Measurements from ENCODE around the gene TBP. TPM values are rescaled to one million over a fixed set of nuclear protein-coding genes. Genes with fewer than 3 reads are reported as not detected.
A peak's percentile ranks its signal among the peaks of the same experiment; 100 is the strongest.

TBP gene
- total RNA-seq, 1 experiment from 2014 or later, result 20.6 TPM

DNA sequence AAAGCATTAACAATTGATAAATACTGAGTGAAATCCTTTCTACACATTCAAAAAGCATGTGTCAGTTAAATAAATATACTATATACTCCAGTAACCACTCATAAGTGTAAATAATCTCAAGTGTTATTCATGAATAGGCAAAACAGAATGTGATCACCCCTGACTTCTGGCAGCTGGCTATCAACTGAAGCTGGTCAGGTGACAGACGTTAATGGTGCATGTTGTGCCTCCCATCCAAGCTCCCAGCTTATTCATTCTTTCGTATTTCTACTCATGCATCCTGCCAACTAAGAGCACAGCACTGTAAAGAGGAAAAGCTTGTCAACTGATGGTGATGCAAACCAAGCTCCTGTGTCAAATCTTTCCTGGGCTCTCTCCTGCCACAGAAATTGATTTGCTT is 8.8 kb upstream of the TBP start:
- CTCF ChIA-PET, result no interaction called here
- POLR2A ChIA-PET, result no interaction called here
- DNase-seq (ENCODE audit: low spot score) (no peak), ATAC-seq (no peak)
- no peak overlapping the region for H3K4me3 Mint-ChIP-seq
- TF ChIP-seq ZNF263 (CRISPR knock-in tag; IDR thresholded peaks at IDR 0.05; ENCODE audit: low read depth) (no peak), EMX1 (CRISPR knock-in tag; IDR thresholded peaks at IDR 0.05) (no peak), TCF7 (CRISPR knock-in tag; IDR thresholded peaks at IDR 0.05; ENCODE audit: low read depth) (no peak), ZBTB21 (CRISPR knock-in tag; IDR thresholded peaks at IDR 0.05; ENCODE audit: borderline replicate concordance) (no peak), FOXK1 (CRISPR knock-in tag; IDR thresholded peaks at IDR 0.05) (no peak), GABPB1 (CRISPR knock-in tag; IDR thresholded peaks at IDR 0.05) (no peak), NFATC4 (CRISPR knock-in tag; IDR thresholded peaks at IDR 0.05) (no peak), MAX (CRISPR knock-in tag; IDR thresholded peaks at IDR 0.05) (no peak)
- TF ChIP-seq, protein P1, sequence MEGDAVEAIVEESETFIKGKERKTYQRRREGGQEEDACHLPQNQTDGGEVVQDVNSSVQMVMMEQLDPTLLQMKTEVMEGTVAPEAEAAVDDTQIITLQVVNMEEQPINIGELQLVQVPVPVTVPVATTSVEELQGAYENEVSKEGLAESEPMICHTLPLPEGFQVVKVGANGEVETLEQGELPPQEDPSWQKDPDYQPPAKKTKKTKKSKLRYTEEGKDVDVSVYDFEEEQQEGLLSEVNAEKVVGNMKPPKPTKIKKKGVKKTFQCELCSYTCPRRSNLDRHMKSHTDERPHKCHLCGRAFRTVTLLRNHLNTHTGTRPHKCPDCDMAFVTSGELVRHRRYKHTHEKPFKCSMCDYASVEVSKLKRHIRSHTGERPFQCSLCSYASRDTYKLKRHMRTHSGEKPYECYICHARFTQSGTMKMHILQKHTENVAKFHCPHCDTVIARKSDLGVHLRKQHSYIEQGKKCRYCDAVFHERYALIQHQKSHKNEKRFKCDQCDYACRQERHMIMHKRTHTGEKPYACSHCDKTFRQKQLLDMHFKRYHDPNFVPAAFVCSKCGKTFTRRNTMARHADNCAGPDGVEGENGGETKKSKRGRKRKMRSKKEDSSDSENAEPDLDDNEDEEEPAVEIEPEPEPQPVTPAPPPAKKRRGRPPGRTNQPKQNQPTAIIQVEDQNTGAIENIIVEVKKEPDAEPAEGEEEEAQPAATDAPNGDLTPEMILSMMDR (IDR thresholded peaks at IDR 0.05), result no peak
- no peaks in the 10 kb centered on the region for H3K27me3 Mint-ChIP-seq (ENCODE audit: low read depth)
- H3K36me3 Mint-ChIP-seq, result peaks cover 81% of the 10 kb centered on the region
- H3K9me3 Mint-ChIP-seq, result no peaks in the 10 kb centered on the region
- H3K4me1 Mint-ChIP-seq, result peaks cover 5% of the 10 kb centered on the region
- H3K27ac Mint-ChIP-seq, result no peak overlapping the region

GRCh38 chr6:170552765-170553533 is 1.2 kb upstream of the TBP start, which contains the start of gene PSMB1:
TSS of gene PSMB1 (minus strand) at chr6:170553307. CDS start at chr6:170553242, 65 bp downstream.
- no peaks in the 10 kb centered on the region for H3K27me3 Mint-ChIP-seq (ENCODE audit: low read depth)
- H3K9me3 Mint-ChIP-seq, result no peaks in the 10 kb centered on the region
- CTCF ChIA-PET, result interaction anchor here (1.3 kb wide), 1 partner anchor 23 kb away, joined by 3 read pairs; no protein-coding TSS in a partner anchor
- POLR2A ChIA-PET, result no interaction called here
- H3K27ac Mint-ChIP-seq, result no peak within 1 kb of the TSS
- peaks cover 24% of the 10 kb centered on the region for H3K36me3 Mint-ChIP-seq
- peak; percentile 93 for DNase-seq (ENCODE audit: low spot score)
- ATAC-seq, result peak; percentile 69
- no peak within 1 kb of the TSS for H3K4me3 Mint-ChIP-seq
- peaks cover 13% of the 10 kb centered on the region for H3K4me1 Mint-ChIP-seq
- peak; percentile 76; the same call in 1 of the 2 replicates for TF ChIP-seq FOXP4 (CRISPR knock-in tag; IDR thresholded peaks at IDR 0.05)
- TF ChIP-seq, protein P2, sequence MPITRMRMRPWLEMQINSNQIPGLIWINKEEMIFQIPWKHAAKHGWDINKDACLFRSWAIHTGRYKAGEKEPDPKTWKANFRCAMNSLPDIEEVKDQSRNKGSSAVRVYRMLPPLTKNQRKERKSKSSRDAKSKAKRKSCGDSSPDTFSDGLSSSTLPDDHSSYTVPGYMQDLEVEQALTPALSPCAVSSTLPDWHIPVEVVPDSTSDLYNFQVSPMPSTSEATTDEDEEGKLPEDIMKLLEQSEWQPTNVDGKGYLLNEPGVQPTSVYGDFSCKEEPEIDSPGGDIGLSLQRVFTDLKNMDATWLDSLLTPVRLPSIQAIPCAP (CRISPR knock-in tag; IDR thresholded peaks at IDR 0.05), result peak; percentile 55; the same call in 1 of the 2 replicates
- TF ChIP-seq MAX (CRISPR knock-in tag; IDR thresholded peaks at IDR 0.05), result peak; percentile 17; the same call in 1 of the 2 replicates
- TF ChIP-seq CREB1 (CRISPR knock-in tag; IDR thresholded peaks at IDR 0.05), result 0 out of 2 replicates have a peak, but pooled peaks have one; percentile 34
- peak; percentile 92; the same call in 1 of the 2 replicates for TF ChIP-seq CREM (CRISPR knock-in tag; IDR thresholded peaks at IDR 0.05)
- TF ChIP-seq, protein P3, sequence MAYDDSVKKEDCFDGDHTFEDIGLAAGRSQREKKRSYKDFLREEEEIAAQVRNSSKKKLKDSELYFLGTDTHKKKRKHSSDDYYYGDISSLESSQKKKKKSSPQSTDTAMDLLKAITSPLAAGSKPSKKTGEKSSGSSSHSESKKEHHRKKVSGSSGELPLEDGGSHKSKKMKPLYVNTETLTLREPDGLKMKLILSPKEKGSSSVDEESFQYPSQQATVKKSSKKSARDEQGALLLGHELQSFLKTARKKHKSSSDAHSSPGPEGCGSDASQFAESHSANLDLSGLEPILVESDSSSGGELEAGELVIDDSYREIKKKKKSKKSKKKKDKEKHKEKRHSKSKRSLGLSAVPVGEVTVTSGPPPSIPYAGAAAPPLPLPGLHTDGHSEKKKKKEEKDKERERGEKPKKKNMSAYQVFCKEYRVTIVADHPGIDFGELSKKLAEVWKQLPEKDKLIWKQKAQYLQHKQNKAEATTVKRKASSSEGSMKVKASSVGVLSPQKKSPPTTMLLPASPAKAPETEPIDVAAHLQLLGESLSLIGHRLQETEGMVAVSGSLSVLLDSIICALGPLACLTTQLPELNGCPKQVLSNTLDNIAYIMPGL (CRISPR knock-in tag; IDR thresholded peaks at IDR 0.05), result no peak
- peak; percentile 88 for TF ChIP-seq GABPB1 (CRISPR knock-in tag; IDR thresholded peaks at IDR 0.05)
- TF ChIP-seq, protein P4, sequence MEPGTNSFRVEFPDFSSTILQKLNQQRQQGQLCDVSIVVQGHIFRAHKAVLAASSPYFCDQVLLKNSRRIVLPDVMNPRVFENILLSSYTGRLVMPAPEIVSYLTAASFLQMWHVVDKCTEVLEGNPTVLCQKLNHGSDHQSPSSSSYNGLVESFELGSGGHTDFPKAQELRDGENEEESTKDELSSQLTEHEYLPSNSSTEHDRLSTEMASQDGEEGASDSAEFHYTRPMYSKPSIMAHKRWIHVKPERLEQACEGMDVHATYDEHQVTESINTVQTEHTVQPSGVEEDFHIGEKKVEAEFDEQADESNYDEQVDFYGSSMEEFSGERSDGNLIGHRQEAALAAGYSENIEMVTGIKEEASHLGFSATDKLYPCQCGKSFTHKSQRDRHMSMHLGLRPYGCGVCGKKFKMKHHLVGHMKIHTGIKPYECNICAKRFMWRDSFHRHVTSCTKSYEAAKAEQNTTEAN (CRISPR knock-in tag; IDR thresholded peaks at IDR 0.05), result 0 out of 2 replicates have a peak, but pooled peaks have one; percentile 57
- TF ChIP-seq ZBTB21 (CRISPR knock-in tag; IDR thresholded peaks at IDR 0.05; ENCODE audit: borderline replicate concordance), result no peak
- 0 out of 2 replicates have a peak, but pooled peaks have one; percentile 62 for TF ChIP-seq ETV6 (CRISPR knock-in tag; IDR thresholded peaks at IDR 0.05)
- TF ChIP-seq, protein P5, sequence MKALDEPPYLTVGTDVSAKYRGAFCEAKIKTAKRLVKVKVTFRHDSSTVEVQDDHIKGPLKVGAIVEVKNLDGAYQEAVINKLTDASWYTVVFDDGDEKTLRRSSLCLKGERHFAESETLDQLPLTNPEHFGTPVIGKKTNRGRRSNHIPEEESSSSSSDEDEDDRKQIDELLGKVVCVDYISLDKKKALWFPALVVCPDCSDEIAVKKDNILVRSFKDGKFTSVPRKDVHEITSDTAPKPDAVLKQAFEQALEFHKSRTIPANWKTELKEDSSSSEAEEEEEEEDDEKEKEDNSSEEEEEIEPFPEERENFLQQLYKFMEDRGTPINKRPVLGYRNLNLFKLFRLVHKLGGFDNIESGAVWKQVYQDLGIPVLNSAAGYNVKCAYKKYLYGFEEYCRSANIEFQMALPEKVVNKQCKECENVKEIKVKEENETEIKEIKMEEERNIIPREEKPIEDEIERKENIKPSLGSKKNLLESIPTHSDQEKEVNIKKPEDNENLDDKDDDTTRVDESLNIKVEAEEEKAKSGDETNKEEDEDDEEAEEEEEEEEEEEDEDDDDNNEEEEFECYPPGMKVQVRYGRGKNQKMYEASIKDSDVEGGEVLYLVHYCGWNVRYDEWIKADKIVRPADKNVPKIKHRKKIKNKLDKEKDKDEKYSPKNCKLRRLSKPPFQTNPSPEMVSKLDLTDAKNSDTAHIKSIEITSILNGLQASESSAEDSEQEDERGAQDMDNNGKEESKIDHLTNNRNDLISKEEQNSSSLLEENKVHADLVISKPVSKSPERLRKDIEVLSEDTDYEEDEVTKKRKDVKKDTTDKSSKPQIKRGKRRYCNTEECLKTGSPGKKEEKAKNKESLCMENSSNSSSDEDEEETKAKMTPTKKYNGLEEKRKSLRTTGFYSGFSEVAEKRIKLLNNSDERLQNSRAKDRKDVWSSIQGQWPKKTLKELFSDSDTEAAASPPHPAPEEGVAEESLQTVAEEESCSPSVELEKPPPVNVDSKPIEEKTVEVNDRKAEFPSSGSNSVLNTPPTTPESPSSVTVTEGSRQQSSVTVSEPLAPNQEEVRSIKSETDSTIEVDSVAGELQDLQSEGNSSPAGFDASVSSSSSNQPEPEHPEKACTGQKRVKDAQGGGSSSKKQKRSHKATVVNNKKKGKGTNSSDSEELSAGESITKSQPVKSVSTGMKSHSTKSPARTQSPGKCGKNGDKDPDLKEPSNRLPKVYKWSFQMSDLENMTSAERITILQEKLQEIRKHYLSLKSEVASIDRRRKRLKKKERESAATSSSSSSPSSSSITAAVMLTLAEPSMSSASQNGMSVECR (CRISPR knock-in tag; IDR thresholded peaks at IDR 0.05; ENCODE audit: borderline replicate concordance), result peak; percentile 71; the same call in 1 of the 2 replicates
